ENCODE measurements around the gene PROX2. TPM values are rescaled to one million over a fixed set of nuclear protein-coding genes. Genes with fewer than 3 reads are reported as not detected.

PROX2 gene
- total RNA-seq, 1 donor from 2014 or later = 0.08 TPM

DNA sequence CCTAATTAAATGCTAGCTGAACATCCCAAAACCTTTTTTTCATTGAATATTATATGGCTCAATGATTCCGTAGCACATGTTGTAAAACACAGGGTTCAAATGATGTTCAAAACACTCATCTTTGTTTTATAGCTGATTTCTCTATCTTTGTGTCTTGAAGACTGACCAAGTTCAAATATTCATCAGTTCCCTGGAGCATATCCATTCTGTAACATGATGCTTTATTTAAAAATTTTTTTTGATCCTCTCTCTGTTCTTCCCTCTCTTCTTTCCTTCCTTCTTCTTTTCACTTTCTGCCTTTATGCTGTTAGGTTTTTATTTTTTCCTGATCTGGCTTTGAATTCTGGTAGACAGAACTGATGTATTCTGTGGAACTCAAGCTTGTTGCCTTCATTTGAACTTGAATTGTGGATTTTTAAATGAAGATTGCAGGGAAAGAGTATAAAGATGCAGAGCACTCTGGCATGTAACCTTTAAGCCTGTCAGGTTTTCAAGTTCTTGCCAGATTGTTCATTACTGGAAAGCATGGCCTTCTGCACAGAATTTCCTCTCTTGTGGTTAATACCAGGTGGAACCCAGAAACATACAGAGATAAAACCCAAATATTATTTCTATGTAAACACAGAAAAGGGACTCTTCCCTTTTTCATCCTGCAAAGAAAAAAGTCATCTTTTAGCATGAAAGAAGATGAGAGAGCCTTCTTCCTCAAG is 39.5 kb downstream of the PROX2 start:
- Mint-ChIP-seq H3K27me3 (ENCODE audit: unreplicated experiment) (no peaks in the 10 kb centered on the region), H3K36me3 (ENCODE audit: low read depth, unreplicated experiment) (no peaks in the 10 kb centered on the region), H3K9me3 (ENCODE audit: unreplicated experiment) (no peaks in the 10 kb centered on the region), H3K4me1 (ENCODE audit: unreplicated experiment) (no peaks in the 10 kb centered on the region), H3K27ac (ENCODE audit: unreplicated experiment) (no peak overlapping the region), H3K4me3 (ENCODE audit: unreplicated experiment) (no peak overlapping the region)
- DNase-seq (ENCODE audit: low spot score) = no peak
- TF ChIP-seq, protein P1, sequence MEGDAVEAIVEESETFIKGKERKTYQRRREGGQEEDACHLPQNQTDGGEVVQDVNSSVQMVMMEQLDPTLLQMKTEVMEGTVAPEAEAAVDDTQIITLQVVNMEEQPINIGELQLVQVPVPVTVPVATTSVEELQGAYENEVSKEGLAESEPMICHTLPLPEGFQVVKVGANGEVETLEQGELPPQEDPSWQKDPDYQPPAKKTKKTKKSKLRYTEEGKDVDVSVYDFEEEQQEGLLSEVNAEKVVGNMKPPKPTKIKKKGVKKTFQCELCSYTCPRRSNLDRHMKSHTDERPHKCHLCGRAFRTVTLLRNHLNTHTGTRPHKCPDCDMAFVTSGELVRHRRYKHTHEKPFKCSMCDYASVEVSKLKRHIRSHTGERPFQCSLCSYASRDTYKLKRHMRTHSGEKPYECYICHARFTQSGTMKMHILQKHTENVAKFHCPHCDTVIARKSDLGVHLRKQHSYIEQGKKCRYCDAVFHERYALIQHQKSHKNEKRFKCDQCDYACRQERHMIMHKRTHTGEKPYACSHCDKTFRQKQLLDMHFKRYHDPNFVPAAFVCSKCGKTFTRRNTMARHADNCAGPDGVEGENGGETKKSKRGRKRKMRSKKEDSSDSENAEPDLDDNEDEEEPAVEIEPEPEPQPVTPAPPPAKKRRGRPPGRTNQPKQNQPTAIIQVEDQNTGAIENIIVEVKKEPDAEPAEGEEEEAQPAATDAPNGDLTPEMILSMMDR (IDR thresholded peaks at IDR 0.05; ENCODE audit: unreplicated experiment) = no peak

DNA sequence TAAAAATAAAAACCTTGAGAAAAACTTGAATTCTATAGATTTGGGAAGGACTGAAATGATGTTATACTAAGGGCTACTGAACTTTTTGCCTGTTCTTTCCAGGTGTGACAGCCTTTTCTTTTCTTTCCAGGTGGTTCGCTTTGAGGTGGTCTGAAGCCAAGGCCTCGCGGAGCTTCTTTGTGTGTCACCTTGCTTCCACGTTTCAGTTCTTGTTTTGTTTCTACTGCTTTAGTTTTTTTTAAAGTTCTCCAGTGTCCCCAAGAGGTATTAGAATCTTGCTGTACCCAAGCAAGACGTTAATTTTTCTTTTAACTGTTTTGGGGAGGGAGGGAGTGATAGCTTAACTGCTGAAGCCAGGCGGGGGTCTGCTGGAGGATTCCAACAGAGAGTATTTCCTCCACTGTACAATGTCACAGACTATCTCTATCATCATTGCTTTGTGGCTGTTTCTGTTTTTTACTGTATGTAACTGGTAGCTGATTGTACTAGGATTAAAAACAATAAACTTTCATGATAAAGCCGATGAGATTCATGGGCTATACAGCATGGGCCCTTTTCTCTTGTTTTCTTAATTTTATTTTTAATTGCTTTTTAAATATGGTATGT is 40.2 kb downstream of the PROX2 start:
- H3K9me3 Mint-ChIP-seq (ENCODE audit: unreplicated experiment) = no peaks in the 10 kb centered on the region
- TF ChIP-seq, protein P1 (IDR thresholded peaks at IDR 0.05; ENCODE audit: unreplicated experiment) = no peak
- DNase-seq (ENCODE audit: low spot score) = no peak
- H3K4me1 Mint-ChIP-seq (ENCODE audit: unreplicated experiment) = no peaks in the 10 kb centered on the region
- no peak overlapping the region for H3K4me3 Mint-ChIP-seq (ENCODE audit: unreplicated experiment)
- H3K27ac Mint-ChIP-seq (ENCODE audit: unreplicated experiment) = no peak overlapping the region
- H3K36me3 Mint-ChIP-seq (ENCODE audit: low read depth, unreplicated experiment) = no peaks in the 10 kb centered on the region
- no peaks in the 10 kb centered on the region for H3K27me3 Mint-ChIP-seq (ENCODE audit: unreplicated experiment)

DNA sequence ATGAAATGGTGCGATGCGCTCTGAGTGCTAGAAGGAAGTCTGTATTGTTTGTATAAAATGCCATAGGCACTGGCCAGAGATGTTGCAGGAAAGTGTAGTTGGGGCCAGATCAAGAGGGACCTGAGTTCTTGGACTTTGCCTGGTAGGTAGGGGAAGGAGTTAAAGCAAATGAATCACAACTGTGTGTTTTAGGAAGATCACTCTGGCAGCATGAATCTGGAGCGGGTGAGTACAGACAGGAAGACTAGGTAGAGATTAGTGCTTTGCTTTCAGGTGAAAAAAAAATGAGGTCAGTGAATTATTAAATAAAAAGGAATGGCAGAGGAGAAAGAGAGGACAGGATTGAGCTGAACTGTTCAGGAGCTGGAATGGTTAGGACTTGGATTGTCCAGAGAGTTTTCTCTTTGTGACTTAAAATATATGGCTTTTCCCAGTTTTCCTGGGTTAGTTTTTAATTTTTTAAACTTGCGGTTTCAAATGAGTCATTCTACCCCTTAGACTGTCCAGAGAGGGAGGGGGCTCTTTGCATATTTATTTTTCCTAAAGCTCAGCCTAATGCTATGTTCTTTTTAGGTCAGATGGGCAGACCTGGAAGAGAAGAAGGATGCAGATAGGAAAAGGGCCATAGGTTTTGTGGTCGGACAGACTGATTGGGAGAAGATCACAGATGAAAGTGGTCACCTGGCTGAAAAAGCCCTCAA is 41.1 kb downstream of the PROX2 start:
- no peak for DNase-seq (ENCODE audit: low spot score)
- TF ChIP-seq, protein P1 (IDR thresholded peaks at IDR 0.05; ENCODE audit: unreplicated experiment) = no peak
- no peak overlapping the region for H3K27ac Mint-ChIP-seq (ENCODE audit: unreplicated experiment)
- no peaks in the 10 kb centered on the region for H3K36me3 Mint-ChIP-seq (ENCODE audit: low read depth, unreplicated experiment)
- H3K4me3 Mint-ChIP-seq (ENCODE audit: unreplicated experiment) = no peak overlapping the region
- H3K27me3 Mint-ChIP-seq (ENCODE audit: unreplicated experiment) = no peaks in the 10 kb centered on the region
- H3K4me1 Mint-ChIP-seq (ENCODE audit: unreplicated experiment) = no peaks in the 10 kb centered on the region
- no peaks in the 10 kb centered on the region for H3K9me3 Mint-ChIP-seq (ENCODE audit: unreplicated experiment)

DNA sequence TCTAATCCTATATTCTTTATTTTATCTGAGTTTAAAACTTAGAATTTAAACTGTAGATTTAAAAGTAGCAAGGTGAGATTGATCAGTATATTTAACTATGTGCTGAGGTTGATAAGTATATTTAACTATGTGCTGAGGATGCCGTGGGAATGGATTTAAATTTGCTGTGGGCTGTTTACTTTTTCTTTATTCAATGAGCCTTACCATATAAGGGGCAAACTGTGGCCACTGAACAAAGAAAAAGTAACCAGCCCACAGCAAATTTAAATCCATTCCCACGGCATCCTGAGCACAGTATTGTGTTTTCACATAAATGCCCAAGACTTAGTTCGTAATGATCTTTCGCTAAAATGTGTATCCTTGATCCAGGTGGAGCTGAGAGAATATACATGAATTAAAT is 43.1 kb downstream of the PROX2 start:
- TF ChIP-seq, protein P1 (IDR thresholded peaks at IDR 0.05; ENCODE audit: unreplicated experiment) = no peak
- no peak overlapping the region for H3K4me3 Mint-ChIP-seq (ENCODE audit: unreplicated experiment)
- no peaks in the 10 kb centered on the region for H3K27me3 Mint-ChIP-seq (ENCODE audit: unreplicated experiment)
- no peak overlapping the region for H3K27ac Mint-ChIP-seq (ENCODE audit: unreplicated experiment)
- H3K9me3 Mint-ChIP-seq (ENCODE audit: unreplicated experiment) = no peaks in the 10 kb centered on the region
- DNase-seq (ENCODE audit: low spot score) = no peak
- no peaks in the 10 kb centered on the region for H3K36me3 Mint-ChIP-seq (ENCODE audit: low read depth, unreplicated experiment)
- no peaks in the 10 kb centered on the region for H3K4me1 Mint-ChIP-seq (ENCODE audit: unreplicated experiment)

DNA sequence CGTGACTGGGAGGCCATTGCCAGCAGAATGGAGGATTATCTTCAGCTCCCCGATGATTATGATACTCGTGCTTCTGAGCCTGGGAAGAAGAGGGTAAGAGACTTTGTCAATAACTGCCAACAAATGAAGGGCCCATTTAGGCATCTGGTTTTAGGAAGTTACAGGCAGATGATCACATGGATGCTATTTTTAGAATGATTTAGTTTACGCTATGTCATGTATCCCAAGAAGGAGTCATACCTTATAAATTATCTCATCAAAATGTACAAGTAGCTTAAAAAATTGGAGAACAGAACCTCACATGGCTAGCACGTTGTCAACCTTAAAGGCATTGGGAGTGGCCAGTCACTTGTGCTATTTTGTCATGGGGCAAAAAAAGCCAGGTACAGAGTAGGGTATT is 46.7 kb downstream of the PROX2 start:
- Mint-ChIP-seq H3K27me3 (ENCODE audit: unreplicated experiment) (no peaks in the 10 kb centered on the region), H3K4me1 (ENCODE audit: unreplicated experiment) (peaks cover under 1% of the 10 kb centered on the region), H3K4me3 (ENCODE audit: unreplicated experiment) (no peak overlapping the region), H3K27ac (ENCODE audit: unreplicated experiment) (no peak overlapping the region), H3K36me3 (ENCODE audit: low read depth, unreplicated experiment) (no peaks in the 10 kb centered on the region), H3K9me3 (ENCODE audit: unreplicated experiment) (no peaks in the 10 kb centered on the region)
- TF ChIP-seq, protein P1 (IDR thresholded peaks at IDR 0.05; ENCODE audit: unreplicated experiment) = no peak
- DNase-seq (ENCODE audit: low spot score) = no peak

All from endothelial cell (in vitro differentiated cells).